Body of pancreas (tissue), 4 donors: ENCODE data around the gene F8. TPM values are rescaled to one million over a fixed set of nuclear protein-coding genes. Genes with fewer than 3 reads are reported as not detected.

ENCODE experiments used
- ATAC-seq: fragments of 150-250 bp; one replicate; pipeline ENCODE4 v1.9.1; 2016
- DNase-seq, 4 donors: peaks; one replicate each; pipeline ENCODE4 v3.0.0-alpha.2; 2019
- H3K27ac ChIP-seq, 4 donors: fragments of 200-600 bp; sonication (generic); 1 replicate in 3 of 4; 2 replicates in 1 of 4; pipeline versions ENCODE4 v1.5.1 to v1.6.1; 2016 to 2019; ENCODE audit warnings: mild to moderate bottlenecking in 1 of 4, mixed read lengths in 1 of 4, moderate library complexity in 1 of 4
- H3K27me3 ChIP-seq, 2 donors: fragments of 200-600 bp; sonication (generic); one replicate each; pipeline ENCODE4 v1.6.0; 2016; ENCODE audit warnings: mild to moderate bottlenecking in 1 of 2
- H3K36me3 ChIP-seq, 2 donors: fragments of 200-600 bp; sonication (generic); replicated peaks in 1 of 2; 2 replicates each; pipeline ENCODE4 v1.5.1; 2016; ENCODE audit warnings: low read depth in 2 of 2; ENCODE audit not compliant: insufficient read depth in 1 of 2
- H3K4me1 ChIP-seq: fragments of 200-600 bp; sonication (generic); one replicate; pipeline ENCODE4 v1.6.0; 2016
- H3K4me3 ChIP-seq, 2 donors: fragments of 200-600 bp; sonication (generic); 1 replicate in 1 of 2; 2 replicates in 1 of 2; pipeline ENCODE4 v1.5.1; 2016 to 2019
- H3K9me3 ChIP-seq, 3 donors: fragments of 200-600 bp; sonication (generic); 1 replicate in 2 of 3; 2 replicates in 1 of 3; pipeline ENCODE4 v1.5.1; 2016
- POLR2A ChIP-seq, 3 donors: fragments of 450-650 bp; IDR thresholded peaks; one replicate each; pipeline ENCODE4 v1.6.1; 2016; ENCODE audit warnings: antibody characterized with exemption in 3 of 3, mild to moderate bottlenecking in 2 of 3
- WGBS, 2 donors: methylation state at CpG; one replicate each; pipeline ENCODE4 v1.1.5; 2017; 5-methylcytosine and 5-hydroxymethylcytosine counted together
- intact Hi-C: fragments of 100-400 bp; cut with DNase I; formaldehyde crosslinking; loops from one replicate; pipeline ENCODE4 v1.15.1; 2023
- total RNA-seq, 2 donors: library from RNA; depleted of rRNA; stranded (reverse); fragments of >200 nt; gene quantifications; one replicate each; pipeline ENCODE4 v1.1.0, GENCODE V29; 2016
- TF ChIP-seq, protein P1 (sequence below), 7 experiments: fragments of 450-650 bp in 4 of 7; fragments of 200-600 bp in 3 of 7; sonication (generic) in 3 of 7; IDR thresholded peaks; one replicate each; pipeline ENCODE4 v1.5.1; 2016 to 2019; ENCODE audit warnings: antibody characterized with exemption in 7 of 7

F8 gene
- total RNA-seq, 2 donors from 2014 or later = 5.7 to 9.2 TPM

DNA sequence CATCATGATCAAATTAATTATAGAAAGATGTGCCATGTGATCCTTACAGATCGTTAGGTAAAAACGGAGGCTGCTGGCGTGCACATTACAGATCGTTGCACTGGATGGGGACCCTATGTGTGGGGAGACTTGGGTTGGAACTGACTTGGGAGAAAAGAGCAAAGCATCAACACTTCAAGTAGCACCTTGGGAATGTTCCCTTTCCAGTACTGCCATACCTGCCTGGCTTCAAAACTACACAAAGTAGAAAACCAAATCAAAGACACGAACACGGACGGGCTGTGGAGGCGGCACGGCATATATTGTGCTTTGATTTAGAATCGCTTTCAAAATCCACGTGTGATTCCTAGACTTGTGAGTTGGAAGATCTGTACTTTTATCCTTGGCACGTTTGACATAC is 47.5 kb upstream of the F8 start:
- ATAC-seq (no peak), DNase-seq (peak in 1 of 4 donors; percentile 8)
- 1% methylated on average over 12 of the region's 12 CpGs for WGBS, 2 donors
- H3K4me3 ChIP-seq = peak overlapping the region in 1 of 2 donors; percentile 22
- intact Hi-C loops = no loop called here
- no peaks in the 10 kb centered on the region for H3K9me3 ChIP-seq
- peak overlapping the region; percentile 48 to 92 (median 80) for H3K27ac ChIP-seq
- TF ChIP-seq, protein P1, sequence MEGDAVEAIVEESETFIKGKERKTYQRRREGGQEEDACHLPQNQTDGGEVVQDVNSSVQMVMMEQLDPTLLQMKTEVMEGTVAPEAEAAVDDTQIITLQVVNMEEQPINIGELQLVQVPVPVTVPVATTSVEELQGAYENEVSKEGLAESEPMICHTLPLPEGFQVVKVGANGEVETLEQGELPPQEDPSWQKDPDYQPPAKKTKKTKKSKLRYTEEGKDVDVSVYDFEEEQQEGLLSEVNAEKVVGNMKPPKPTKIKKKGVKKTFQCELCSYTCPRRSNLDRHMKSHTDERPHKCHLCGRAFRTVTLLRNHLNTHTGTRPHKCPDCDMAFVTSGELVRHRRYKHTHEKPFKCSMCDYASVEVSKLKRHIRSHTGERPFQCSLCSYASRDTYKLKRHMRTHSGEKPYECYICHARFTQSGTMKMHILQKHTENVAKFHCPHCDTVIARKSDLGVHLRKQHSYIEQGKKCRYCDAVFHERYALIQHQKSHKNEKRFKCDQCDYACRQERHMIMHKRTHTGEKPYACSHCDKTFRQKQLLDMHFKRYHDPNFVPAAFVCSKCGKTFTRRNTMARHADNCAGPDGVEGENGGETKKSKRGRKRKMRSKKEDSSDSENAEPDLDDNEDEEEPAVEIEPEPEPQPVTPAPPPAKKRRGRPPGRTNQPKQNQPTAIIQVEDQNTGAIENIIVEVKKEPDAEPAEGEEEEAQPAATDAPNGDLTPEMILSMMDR (IDR thresholded peaks at IDR 0.05) = no peak
- TF ChIP-seq POLR2A (IDR thresholded peaks at IDR 0.05) = no peak
- H3K36me3 ChIP-seq = no peaks in the 10 kb centered on the region
- peaks cover 28% of the 10 kb centered on the region for H3K4me1 ChIP-seq
- H3K27me3 ChIP-seq = no peaks in the 10 kb centered on the region

DNA sequence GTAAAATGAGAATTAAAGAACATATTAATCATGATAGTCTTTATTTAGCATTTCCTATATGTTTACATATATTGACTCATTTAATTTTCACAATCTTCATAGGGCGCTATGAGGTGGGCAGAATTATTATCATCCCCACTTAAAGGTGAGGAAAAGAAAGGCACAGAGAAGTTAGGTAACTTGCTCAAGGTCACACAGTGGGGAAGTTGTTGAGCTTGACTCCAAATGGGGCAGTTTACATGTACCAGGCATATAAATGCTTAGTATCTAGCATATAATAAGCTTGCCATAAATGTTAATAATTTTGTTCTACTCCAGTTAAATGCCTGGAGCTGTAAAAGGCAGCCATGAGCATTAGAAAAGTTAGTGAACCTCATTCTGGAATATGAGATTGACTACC is 46.9 kb upstream of the F8 start:
- no peak for DNase-seq
- TF ChIP-seq POLR2A (IDR thresholded peaks at IDR 0.05) = no peak
- TF ChIP-seq, protein P1 (IDR thresholded peaks at IDR 0.05) = no peak
- Histone ChIP-seq H3K36me3 (no peaks in the 10 kb centered on the region), H3K4me1 (peaks cover 32% of the 10 kb centered on the region), H3K4me3 (no peak overlapping the region), H3K27ac (no peak overlapping the region), H3K27me3 (no peaks in the 10 kb centered on the region), H3K9me3 (no peaks in the 10 kb centered on the region)
- 44 to 45% methylated on average over 1 of the region's 1 CpG for WGBS, 2 donors
- no peak for ATAC-seq
- intact Hi-C loops = no loop called here

DNA sequence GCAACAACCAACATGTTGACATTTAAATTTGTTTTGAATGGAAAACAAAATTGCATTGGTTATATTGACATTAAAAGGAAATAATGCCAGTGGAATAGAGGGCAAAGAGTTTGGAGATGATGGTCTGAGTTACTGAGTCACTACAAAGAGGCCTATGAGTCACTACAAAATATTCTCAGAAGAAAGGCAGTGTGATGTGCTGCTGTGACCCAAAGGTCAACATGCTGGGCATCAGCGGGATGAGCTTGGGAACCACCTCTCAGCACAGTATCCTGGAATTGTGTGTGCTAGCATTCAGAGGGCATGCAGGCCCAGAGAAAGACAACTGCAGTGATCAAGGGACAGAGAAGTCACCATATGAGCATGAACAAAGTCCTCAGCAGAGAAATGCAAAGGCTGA is 45.6 kb upstream of the F8 start:
- Histone ChIP-seq H3K4me3 (no peak overlapping the region), H3K27me3 (no peaks in the 10 kb centered on the region), H3K4me1 (peaks cover 30% of the 10 kb centered on the region), H3K36me3 (no peaks in the 10 kb centered on the region), H3K27ac (no peak overlapping the region), H3K9me3 (no peaks in the 10 kb centered on the region)
- TF ChIP-seq, protein P1 (IDR thresholded peaks at IDR 0.05) = no peak
- no peak for TF ChIP-seq POLR2A (IDR thresholded peaks at IDR 0.05)
- ATAC-seq (no peak), DNase-seq (no peak)
- intact Hi-C loops = no loop called here
- WGBS, 2 donors = 60 to 88% methylated on average over 1 of the region's 1 CpG

DNA sequence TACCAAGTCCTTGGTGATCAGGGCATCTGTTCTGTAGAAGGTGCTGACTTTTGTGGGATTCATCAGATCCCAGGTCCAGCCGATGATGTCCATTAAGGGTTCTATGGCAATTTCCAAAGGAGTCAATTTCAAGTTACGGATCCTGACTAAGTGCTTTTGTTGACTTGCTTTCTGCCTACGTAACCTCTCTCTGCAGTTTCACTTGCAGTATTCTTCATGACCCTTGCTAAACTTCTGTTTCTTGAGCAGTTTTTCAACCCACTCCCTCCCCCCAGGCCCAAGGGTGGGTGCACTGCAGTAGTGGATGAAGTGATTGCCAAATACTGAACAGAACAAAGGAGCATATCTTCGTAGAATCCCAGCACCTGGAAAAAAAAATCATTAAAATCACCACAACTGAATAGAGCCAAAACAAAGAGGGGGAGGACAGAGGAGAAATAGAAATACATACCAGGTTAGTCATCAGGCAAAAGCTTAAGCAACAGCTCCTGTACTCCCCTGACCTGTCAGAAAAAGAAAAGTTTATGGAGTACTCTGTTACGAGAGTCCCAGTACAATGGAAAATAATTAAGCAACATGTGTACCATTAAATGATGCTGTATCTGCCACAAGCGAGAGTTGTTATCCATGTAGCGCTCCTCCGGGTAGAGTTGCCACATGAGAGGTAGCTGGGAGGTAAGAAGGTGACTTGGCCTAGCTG is 42.7 kb upstream of the F8 start:
- no peak for TF ChIP-seq POLR2A (IDR thresholded peaks at IDR 0.05)
- TF ChIP-seq, protein P1 (IDR thresholded peaks at IDR 0.05) = no peak
- Histone ChIP-seq H3K27ac (peak overlapping the region in 2 of 4 donors; percentile 25 to 62), H3K4me3 (no peak overlapping the region), H3K9me3 (no peaks in the 10 kb centered on the region), H3K27me3 (no peaks in the 10 kb centered on the region), H3K36me3 (no peaks in the 10 kb centered on the region), H3K4me1 (peaks cover 20% of the 10 kb centered on the region)
- intact Hi-C loops = no loop called here
- no peak for DNase-seq
- ATAC-seq = peak; percentile 58
- 45 to 69% methylated on average over 5 to 7 of the region's 8 CpGs for WGBS, 2 donors

DNA sequence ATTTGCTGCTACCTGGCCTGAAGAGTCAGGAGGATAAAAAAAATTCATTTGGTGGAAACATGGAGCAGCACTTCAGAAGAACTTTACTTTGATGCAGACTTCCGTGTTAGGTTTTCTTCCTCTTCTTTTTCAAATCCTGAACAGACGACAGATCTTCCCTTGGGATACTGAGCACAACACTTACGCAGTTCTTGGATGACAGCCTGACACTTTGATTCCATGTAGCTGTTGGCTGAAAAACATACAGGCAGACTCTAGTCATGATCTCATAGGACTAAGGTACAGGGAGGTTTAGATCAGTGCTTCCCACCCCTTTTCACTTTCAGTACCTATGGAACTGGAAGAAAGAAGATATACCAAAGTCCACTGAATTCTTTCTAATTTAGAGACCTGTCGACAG is 39.2 kb upstream of the F8 start:
- intact Hi-C loops = no loop called here
- no peak overlapping the region for H3K4me3 ChIP-seq
- H3K9me3 ChIP-seq = no peaks in the 10 kb centered on the region
- H3K4me1 ChIP-seq = peaks cover 21% of the 10 kb centered on the region
- DNase-seq (no peak), ATAC-seq (no peak)
- 68 to 78% methylated on average over 4 of the region's 4 CpGs for WGBS, 2 donors
- TF ChIP-seq, protein P1 (IDR thresholded peaks at IDR 0.05) = no peak
- no peak for TF ChIP-seq POLR2A (IDR thresholded peaks at IDR 0.05)
- no peak overlapping the region for H3K27ac ChIP-seq
- no peaks in the 10 kb centered on the region for H3K27me3 ChIP-seq
- H3K36me3 ChIP-seq = no peaks in the 10 kb centered on the region
